ENCODE results near the gene SPOCK3. TPM values are rescaled to one million over a fixed set of nuclear protein-coding genes. Genes with fewer than 3 reads are reported as not detected.

SPOCK3 gene
- 0.19 to 0.53 TPM (median 0.35 TPM) in 3 of 5 replicates, not detected in the others for total RNA-seq (2022; extraction: Qiagen RNA extraction; ENCODE audit: low read depth)

GRCh38 chr4:167234316-167234881, at the start of gene SPOCK3:
Gene SPOCK3, minus strand, starts transcription at chr4:167234494.

